Smooth muscle cell (in vitro differentiated cells): ENCODE measurements around the gene PPP1R3E. TPM values are rescaled to one million over a fixed set of nuclear protein-coding genes. Genes with fewer than 3 reads are reported as not detected.

ENCODE experiments used
- DNase-seq: peaks from one replicate; lab custom pipeline; 2025; ENCODE audit not compliant: unreplicated experiment; lab: John Stamatoyannopoulos, UW
- H2AFZ ChIP-seq: fragments of 200-600 bp; sonication (generic); 2 replicates; pipeline ENCODE4 v1.6.0; 2016; ENCODE audit warnings: antibody characterized with exemption, low read depth, mild to moderate bottlenecking
- H3F3A ChIP-seq: fragments of 200-600 bp; sonication (generic); 2 replicates; pipeline ENCODE4 v1.6.0; 2017; ENCODE audit warnings: antibody characterized with exemption, low read depth
- H3K27ac ChIP-seq: fragments of 200-600 bp; sonication (generic); 2 replicates; pipeline ENCODE4 v1.5.1; 2016; ENCODE audit warnings: low read depth, mild to moderate bottlenecking
- H3K27me3 ChIP-seq: fragments of 200-600 bp; sonication (generic); 2 replicates; pipeline ENCODE4 v1.6.1; 2016; ENCODE audit warnings: low read depth, mild to moderate bottlenecking
- H3K36me3 ChIP-seq: fragments of 200-600 bp; sonication (generic); 2 replicates; pipeline ENCODE4 v1.5.1; 2016; ENCODE audit warnings: low read depth
- H3K4me1 ChIP-seq: fragments of 200-600 bp; sonication (generic); 2 replicates; pipeline ENCODE4 v1.5.1; 2016; ENCODE audit warnings: low read depth
- H3K4me2 ChIP-seq: fragments of 200-600 bp; sonication (generic); 2 replicates; pipeline ENCODE4 v1.6.0; 2016; ENCODE audit warnings: mild to moderate bottlenecking
- H3K4me3 ChIP-seq: fragments of 200-600 bp; sonication (generic); 2 replicates; pipeline ENCODE4 v1.5.1; 2016; ENCODE audit warnings: mild to moderate bottlenecking
- H3K79me2 ChIP-seq: fragments of 200-600 bp; sonication (generic); 2 replicates; pipeline ENCODE4 v1.6.0; 2016; ENCODE audit warnings: low read depth, mild to moderate bottlenecking
- H3K9ac ChIP-seq: fragments of 200-600 bp; sonication (generic); 2 replicates; pipeline ENCODE4 v1.6.0; 2016; ENCODE audit warnings: low read depth
- H3K9me3 ChIP-seq: fragments of 200-600 bp; sonication (generic); replicated peaks from 2 replicates; pipeline ENCODE4 v1.5.1; 2016; ENCODE audit warnings: low read depth
- H4K20me1 ChIP-seq: fragments of 200-600 bp; sonication (generic); 2 replicates; pipeline ENCODE4 v1.6.0; 2016; ENCODE audit warnings: low read depth
- WGBS: methylation state at CpG from one replicate; pipeline ENCODE4 v1.1.7; 2016; ENCODE audit warnings: low lambda C conversion rate; 5-methylcytosine and 5-hydroxymethylcytosine counted together
- polyA plus RNA-seq: library from polyadenylated mRNA; unstranded; fragments of >200 nt; fragmentation: Nextera tagmentation; extraction: Ambion mirVana; gene quantifications from 2 replicates; pipeline ENCODE4 v1.2.1, GENCODE V29; 2016
- total RNA-seq: library from RNA; depleted of rRNA; stranded (reverse); fragments of >200 nt; gene quantifications from 2 replicates; pipeline ENCODE4 v1.2.3, GENCODE V29; 2014
- TF ChIP-seq, protein P1 (sequence below): fragments of 200-600 bp; sonication (generic); IDR thresholded peaks from 2 replicates; pipeline ENCODE4 v1.5.1; 2017; ENCODE audit warnings: borderline replicate concordance, mild to moderate bottlenecking, antibody characterized with exemption; ENCODE audit not compliant: insufficient read depth, poor library complexity, severe bottlenecking

The PPP1R3E gene
- total and polyA plus RNA-seq, 2 experiments from 2014 or later, result 0.71 to 2.0 TPM

- Histone ChIP-seq H3K79me2 (peaks cover 28% of the 10 kb centered on the region), H2AFZ (no peak overlapping the region), H3K9ac (peak overlapping the region; percentile 99), H3K4me2 (peak overlapping the region; percentile 95), H4K20me1 (peaks cover 33% of the 10 kb centered on the region), H3K4me3 (peak overlapping the region; percentile 92), H3F3A (peaks cover 54% of the 10 kb centered on the region), H3K36me3 (no peaks in the 10 kb centered on the region), H3K4me1 (peaks cover 19% of the 10 kb centered on the region), H3K27ac (peak overlapping the region; percentile 98), H3K9me3 (no peaks in the 10 kb centered on the region), H3K27me3 (no peaks in the 10 kb centered on the region)
- TF ChIP-seq, protein P1, sequence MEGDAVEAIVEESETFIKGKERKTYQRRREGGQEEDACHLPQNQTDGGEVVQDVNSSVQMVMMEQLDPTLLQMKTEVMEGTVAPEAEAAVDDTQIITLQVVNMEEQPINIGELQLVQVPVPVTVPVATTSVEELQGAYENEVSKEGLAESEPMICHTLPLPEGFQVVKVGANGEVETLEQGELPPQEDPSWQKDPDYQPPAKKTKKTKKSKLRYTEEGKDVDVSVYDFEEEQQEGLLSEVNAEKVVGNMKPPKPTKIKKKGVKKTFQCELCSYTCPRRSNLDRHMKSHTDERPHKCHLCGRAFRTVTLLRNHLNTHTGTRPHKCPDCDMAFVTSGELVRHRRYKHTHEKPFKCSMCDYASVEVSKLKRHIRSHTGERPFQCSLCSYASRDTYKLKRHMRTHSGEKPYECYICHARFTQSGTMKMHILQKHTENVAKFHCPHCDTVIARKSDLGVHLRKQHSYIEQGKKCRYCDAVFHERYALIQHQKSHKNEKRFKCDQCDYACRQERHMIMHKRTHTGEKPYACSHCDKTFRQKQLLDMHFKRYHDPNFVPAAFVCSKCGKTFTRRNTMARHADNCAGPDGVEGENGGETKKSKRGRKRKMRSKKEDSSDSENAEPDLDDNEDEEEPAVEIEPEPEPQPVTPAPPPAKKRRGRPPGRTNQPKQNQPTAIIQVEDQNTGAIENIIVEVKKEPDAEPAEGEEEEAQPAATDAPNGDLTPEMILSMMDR, result no peak
- 61% methylated on average over 10 of the region's 10 CpGs for WGBS
- DNase-seq, result no peak
These were observed 20.2 kb upstream of the PPP1R3E start for GRCh38 chr14:23322568-23323517.

DNA sequence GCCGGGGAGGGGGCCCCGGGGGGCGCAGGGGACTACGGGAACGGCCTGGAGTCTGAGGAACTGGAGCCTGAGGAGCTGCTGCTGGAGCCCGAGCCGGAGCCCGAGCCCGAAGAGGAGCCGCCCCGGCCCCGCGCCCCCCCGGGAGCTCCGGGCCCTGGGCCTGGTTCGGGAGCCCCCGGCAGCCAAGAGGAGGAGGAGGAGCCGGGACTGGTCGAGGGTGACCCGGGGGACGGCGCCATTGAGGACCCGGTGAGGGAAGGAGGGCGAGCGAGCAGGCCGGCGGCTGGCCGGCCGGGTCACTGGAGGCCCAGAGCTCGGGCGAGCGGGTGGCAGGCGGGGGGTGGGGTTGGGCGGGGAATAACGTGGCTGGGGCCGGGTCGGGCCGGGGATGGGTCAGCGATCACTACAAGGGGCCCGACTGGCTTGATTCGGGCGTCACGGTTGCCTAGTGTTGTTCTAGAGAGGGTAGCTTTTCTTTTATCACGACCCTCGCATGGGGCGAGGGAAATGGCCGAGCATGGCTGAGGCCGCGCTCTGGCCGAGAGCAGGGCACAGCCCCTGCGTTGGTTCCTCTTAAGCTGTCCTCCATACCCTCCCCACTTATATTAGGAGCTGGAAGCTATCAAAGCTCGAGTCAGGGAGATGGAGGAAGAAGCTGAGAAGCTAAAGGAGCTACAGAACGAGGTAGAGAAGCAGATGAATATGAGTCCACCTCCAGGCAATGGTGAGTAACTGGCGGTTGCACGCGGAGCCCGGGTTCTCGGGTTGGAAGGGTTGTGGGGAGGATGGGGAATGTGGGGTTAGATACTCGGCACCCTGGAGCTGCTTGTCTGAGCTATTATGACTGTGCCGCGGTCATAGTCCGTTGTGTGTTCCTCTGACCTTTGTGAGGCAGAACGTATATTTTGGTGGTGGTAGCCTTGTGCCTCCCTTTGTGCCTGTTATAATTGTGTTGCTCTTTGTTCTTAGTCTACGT lies 19.2 kb upstream of the PPP1R3E start:
- WGBS, result 1% methylated on average over 37 of the region's 64 CpGs
- peak; percentile 45 for DNase-seq

DNA sequence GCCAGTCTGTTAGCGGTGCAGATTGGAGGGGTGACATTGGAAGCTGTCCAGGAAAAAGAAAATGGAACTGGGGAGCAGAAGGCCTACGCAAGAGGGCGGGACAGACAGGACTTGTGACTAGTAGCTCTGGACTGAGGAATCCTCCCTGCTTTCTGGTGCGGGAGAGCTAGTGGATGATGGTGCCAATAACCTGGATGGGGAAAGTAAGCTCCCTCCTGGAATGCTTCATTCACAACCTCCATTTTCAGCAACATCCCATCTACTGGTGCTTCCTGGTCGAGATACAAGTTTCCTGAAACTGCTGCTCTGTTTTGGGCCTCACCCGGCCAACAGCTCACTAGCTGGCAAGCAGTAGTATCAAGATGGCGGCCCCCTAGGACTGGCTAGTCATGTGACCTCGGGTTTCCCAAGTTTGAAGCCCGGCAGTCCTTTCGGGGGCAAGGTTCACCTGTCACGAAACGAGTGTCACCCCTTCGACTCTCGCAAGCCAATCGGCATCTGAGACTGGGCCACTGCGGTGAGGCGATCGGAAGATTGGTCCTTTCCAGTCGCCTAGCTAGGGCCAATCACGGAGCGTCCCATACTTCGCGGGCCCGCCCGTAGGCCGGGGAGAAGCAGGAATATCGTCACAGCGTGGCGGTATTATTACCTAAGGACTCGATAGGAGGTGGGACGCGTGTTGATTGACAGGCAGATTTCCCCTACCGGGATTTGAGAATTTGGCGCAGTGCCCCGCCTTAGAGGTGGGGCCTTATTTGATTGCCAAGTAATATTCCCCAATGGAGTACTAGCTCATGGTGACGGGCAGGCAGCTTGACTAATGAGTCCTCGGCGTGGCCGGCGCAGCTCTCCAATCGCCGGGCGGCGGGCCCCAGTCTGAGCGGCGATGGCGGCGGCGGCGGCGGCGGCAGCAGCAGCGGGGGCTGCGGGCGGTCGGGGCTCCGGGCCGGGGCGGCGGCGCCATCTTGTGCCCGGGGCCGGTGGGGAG lies 18.2 kb upstream of the PPP1R3E start, which contains the start of gene PABPN1:
TSS of gene PABPN1 (plus strand) at position 874 of the 988 bp plus-strand sequence. CDS start at position 887, 13 bp downstream.
- Histone ChIP-seq H2AFZ (peak within 1 kb of the TSS; percentile 62), H4K20me1 (peaks cover 33% of the 10 kb centered on the region), H3K27me3 (no peaks in the 10 kb centered on the region), H3K36me3 (peaks cover 3% of the 10 kb centered on the region), H3K4me3 (peak within 1 kb of the TSS; percentile 92), H3K4me2 (peak within 1 kb of the TSS; percentile 95), H3F3A (peaks cover 46% of the 10 kb centered on the region), H3K9ac (peak within 1 kb of the TSS; percentile 99), H3K79me2 (peaks cover 34% of the 10 kb centered on the region), H3K4me1 (peaks cover 19% of the 10 kb centered on the region), H3K27ac (peak within 1 kb of the TSS; percentile 98), H3K9me3 (no peaks in the 10 kb centered on the region)
- TF ChIP-seq, protein P1, result no peak
- WGBS, result 7% methylated on average over 50 of the region's 63 CpGs
- DNase-seq, result peak; percentile 92

More for the DNA sequence above, 19.2 kb upstream of the PPP1R3E start:
- Histone ChIP-seq H3K9ac (peak overlapping the region; percentile 99), H3K4me2 (peak overlapping the region; percentile 95), H3K9me3 (no peaks in the 10 kb centered on the region), H3F3A (peaks cover 54% of the 10 kb centered on the region), H3K36me3 (peaks cover 3% of the 10 kb centered on the region), H2AFZ (no peak overlapping the region), H3K79me2 (peaks cover 34% of the 10 kb centered on the region), H3K4me1 (peaks cover 19% of the 10 kb centered on the region), H3K27ac (peak overlapping the region; percentile 98), H4K20me1 (peaks cover 33% of the 10 kb centered on the region), H3K27me3 (no peaks in the 10 kb centered on the region), H3K4me3 (peak overlapping the region; percentile 92)
- TF ChIP-seq, protein P1, result peak; percentile 5
